K562 (cell line): ENCODE data around the gene CRIM1. TPM values are rescaled to one million over a fixed set of nuclear protein-coding genes. Genes with fewer than 3 reads are reported as not detected.

Experiments used
- ATAC-seq: fragments of 200-7000 bp; cut with Tn5 transposase; 3 replicates; pipeline ENCODE4 v1.9.1; 2020; ENCODE audit warnings: moderate library complexity
- BruUV-seq: library from RNA; stranded (reverse); fragments of 400-500 nt; replicated peaks from 2 replicates; lab custom pipeline; 2021; lab: Mats Ljungman, UMichigan
- CTCF ChIA-PET: fragments of 300-600 bp; formaldehyde crosslinking; extraction: SDS; loops from one replicate; lab custom pipeline; 2021; ENCODE audit warnings: low intra/inter-chr PET ratio; lab: Yijun Ruan, JAX
- POLR2A ChIA-PET: fragments of 300-600, 350-650 bp; sonication (Branson Sonifier 250); formaldehyde crosslinking; extraction: SDS; loops from one replicate; lab custom pipeline; 2021; ENCODE audit warnings: antibody characterized with exemption, inconsistent platforms; lab: Yijun Ruan, JAX
- DNase-seq, 4 experiments: peaks; one replicate each; pipeline versions ENCODE4 v3.0.0 to v3.0.0-alpha.2; 2011 to 2018; ENCODE audit warnings: low spot score in 3 of 4, mixed read lengths in 3 of 4; ENCODE audit errors: extremely low read depth in 1 of 4
- FAIRE-seq: peaks from 2 replicates; lab custom pipeline; 2011; peaks lifted over from hg19 to GRCh38; lab: Jason Lieb, UNC
- H2AFZ ChIP-seq: 2 replicates; pipeline ENCODE4 v1.6.0; 2011; ENCODE audit warnings: low read depth, low read length, control low read depth, inconsistent platforms
- H3K27ac ChIP-seq: fragments of 200-600 bp; 3 replicates; pipeline ENCODE4 v1.8.0; 2011; ENCODE audit warnings: low read depth, mild to moderate bottlenecking, control low read depth, inconsistent platforms, low read length, moderate library complexity, mixed read lengths; ENCODE audit errors: extremely low read depth
- H3K27me3 ChIP-seq, 2 experiments: fragments of 300-600 bp in 1 of 2; 2 replicates in 1 of 2; 3 replicates in 1 of 2; pipeline versions ENCODE4 v1.6.0 to v1.8.0; 2011; ENCODE audit warnings: inconsistent platforms in 2 of 2, low read length in 2 of 2, mild to moderate bottlenecking in 1 of 2, mixed read lengths in 1 of 2, moderate library complexity in 1 of 2; ENCODE audit not compliant: control insufficient read depth in 2 of 2, insufficient read depth in 2 of 2
- H3K36me3 ChIP-seq: fragments of 300-600 bp; 3 replicates; pipeline ENCODE4 v1.8.0; 2011; ENCODE audit warnings: mild to moderate bottlenecking, low read length, inconsistent platforms; ENCODE audit not compliant: control insufficient read depth, insufficient read depth
- H3K4me1 ChIP-seq, 2 experiments: fragments of 200-600 bp in 1 of 2; replicated peaks in 1 of 2; 2 replicates in 1 of 2; 3 replicates in 1 of 2; pipeline versions ENCODE4 v1.5.1 to v1.8.0; 2011; ENCODE audit warnings: inconsistent platforms in 2 of 2, low read length in 2 of 2, mild to moderate bottlenecking in 1 of 2, mixed read lengths in 1 of 2, moderate library complexity in 1 of 2; ENCODE audit not compliant: control insufficient read depth in 2 of 2, insufficient read depth in 2 of 2
- H3K4me2 ChIP-seq: 2 replicates; pipeline ENCODE4 v1.6.1; 2011; ENCODE audit warnings: low read length, control low read depth, inconsistent platforms, mixed read lengths; ENCODE audit not compliant: insufficient read depth
- H3K4me3 ChIP-seq: fragments of 200-600 bp; sonication (generic), shearing (Covaris generic); 2 replicates; pipeline ENCODE4 v1.5.1; 2016; ENCODE audit warnings: control low read depth, inconsistent platforms
- H3K79me2 ChIP-seq: fragments of 200-600 bp; 3 replicates; pipeline ENCODE4 v1.8.0; 2011; ENCODE audit warnings: low read length, inconsistent platforms; ENCODE audit not compliant: control insufficient read depth, insufficient read depth
- H3K9ac ChIP-seq, 2 experiments: 2 replicates each; pipeline versions ENCODE4 v1.6.0 to v1.6.1; 2011; ENCODE audit warnings: low read depth in 2 of 2, low read length in 2 of 2, control low read depth in 1 of 2, inconsistent platforms in 1 of 2, mild to moderate bottlenecking in 1 of 2, mixed read lengths in 1 of 2; ENCODE audit not compliant: insufficient read depth in 1 of 2
- H3K9me1 ChIP-seq: one replicate; pipeline ENCODE4 v1.6.0; 2011; ENCODE audit warnings: inconsistent platforms, mild to moderate bottlenecking, low read length, moderate library complexity; ENCODE audit not compliant: control insufficient read depth, insufficient read depth
- H3K9me3 ChIP-seq: replicated peaks from 2 replicates; pipeline ENCODE4 v1.5.1; 2011; ENCODE audit warnings: low read depth, low read length, inconsistent platforms; ENCODE audit not compliant: control insufficient read depth, insufficient read depth
- H4K20me1 ChIP-seq: replicated peaks from 2 replicates; pipeline ENCODE4 v1.6.1; 2011; ENCODE audit warnings: low read length, inconsistent platforms, mixed read lengths; ENCODE audit not compliant: control insufficient read depth, insufficient read depth
- BRCA1 ChIP-seq, 2 experiments: fragments of 450-650 bp in 1 of 2; sonication (generic) in 1 of 2; formaldehyde crosslinking in 1 of 2; IDR thresholded peaks; 2 replicates each; pipeline versions ENCODE4 v1.5.0 to v1.6.1; 2017 to 2020; ENCODE audit warnings: mild to moderate bottlenecking in 1 of 2, missing genetic modification reagents in 1 of 2
- FUS ChIP-seq: fragments of 200-400 bp; formaldehyde crosslinking; optimal IDR thresholded peaks from 2 replicates; pipeline ENCODE3; 2017; ENCODE audit warnings: low read depth, low read length
- KHSRP ChIP-seq: fragments of 450-650 bp; IDR thresholded peaks from 2 replicates; pipeline ENCODE4 v1.6.1; 2017
- POLR3G ChIP-seq: IDR thresholded peaks from 2 replicates; pipeline ENCODE4 v1.6.1; 2011; ENCODE audit not compliant: insufficient read length, insufficient replicate concordance; ENCODE audit errors: extremely low read depth
- PPARD ChIP-seq: fragments of 250-450 bp; sonication (Bioruptor Pico); IDR thresholded peaks from 2 replicates; pipeline ENCODE4 v1.8.0; 2022; ENCODE audit warnings: inconsistent platforms, mild to moderate bottlenecking, moderate library complexity
- SP1 ChIP-seq: sonication (generic); formaldehyde crosslinking; IDR thresholded peaks from 2 replicates; pipeline ENCODE4 v1.8.1; 2022; ENCODE audit warnings: mild to moderate bottlenecking, missing genetic modification reagents
- YY1 ChIP-seq, 3 experiments: IDR thresholded peaks; 2 replicates each; pipeline ENCODE4 v1.6.1; 2011; ENCODE audit warnings: low read length in 2 of 3, mild to moderate bottlenecking in 2 of 3, moderate library complexity in 2 of 3, borderline replicate concordance in 1 of 3, control low read depth in 1 of 3, low read depth in 1 of 3; ENCODE audit not compliant: insufficient read depth in 3 of 3, insufficient replicate concordance in 2 of 3, control insufficient read depth in 1 of 3, insufficient read length in 1 of 3; ENCODE audit errors: extremely low read depth in 1 of 3
- WGBS: fragments of 100-300 bp; shearing (Covaris generic); methylation state at CpG from one replicate; pipeline ENCODE4 v1.1.6; 2016; ENCODE audit warnings: low coverage, mixed read lengths; ENCODE audit not compliant: insufficient coverage; ENCODE audit errors: missing lambda C conversion rate; 5-methylcytosine and 5-hydroxymethylcytosine counted together
- in situ Hi-C: fragments of 300-500 bp; cut with MboI; formaldehyde crosslinking; loops from 4 replicates; pipeline ENCODE4 v1.15.0; 2018; ENCODE audit warnings: inconsistent platforms, mixed read lengths
- intact Hi-C: fragments of 100-400 bp; cut with micrococcal nuclease; formaldehyde crosslinking; loops from 2 replicates; pipeline ENCODE4 v1.14.2; 2022
- polyA plus RNA-seq, 8 experiments: library from polyadenylated mRNA; depleted of rRNA in 4 of 8; stranded (reverse) in 5 of 8; unstranded in 3 of 8; fragments of >200 nt; fragmentation: Nextera tagmentation in 2 of 8; fragmentation: Illumina TruSeq in 1 of 8; extraction: Ambion mirVana in 2 of 8; extraction: Trizol in 1 of 8; gene quantifications; 2 replicates each; pipeline versions ENCODE4 v1.2.1 to v1.2.3, GENCODE V29; 2011 to 2014; ENCODE audit warnings: inconsistent platforms in 1 of 8, missing spikeins in 1 of 8
- total RNA-seq, 7 experiments: library from RNA; depleted of rRNA in 6 of 7; stranded (reverse); fragments of >200 nt in 6 of 7; fragmentation: Illumina TruSeq in 2 of 7; extraction: Trizol in 2 of 7; gene quantifications; 2 replicates each; pipeline versions ENCODE4 v1.2.1 to v1.2.3, GENCODE V29; 2011 to 2021; ENCODE audit warnings: low replicate concordance in 1 of 7
- TF ChIP-seq, protein P1 (sequence below): fragments of 250-450 bp; sonication (Bioruptor Pico); IDR thresholded peaks from 2 replicates; pipeline ENCODE4 v1.9.0; 2021; ENCODE audit warnings: mild to moderate bottlenecking
- TF ChIP-seq, protein P2 (sequence below), 2 experiments: IDR thresholded peaks in 1 of 2; conservative IDR thresholded peaks in 1 of 2; 2 replicates each; pipeline ENCODE4 v1.6.1; 2016; ENCODE audit warnings: low read depth in 2 of 2, mild to moderate bottlenecking in 1 of 2, missing compliant biosample characterization in 1 of 2, missing genetic modification characterization in 1 of 2, moderate library complexity in 1 of 2
- TF ChIP-seq, protein P3 (sequence below): sonication (generic); formaldehyde crosslinking; IDR thresholded peaks from 2 replicates; pipeline ENCODE4 v1.8.0; 2023; ENCODE audit warnings: mild to moderate bottlenecking, missing genetic modification reagents

CRIM1 gene
- total and polyA plus RNA-seq, 9 of the 15 experiments (the other 6 are each of a cell fraction or from before 2014, with no cell fraction given), result 0.01 to 0.36 (median 0.06) TPM; not detected in 1

DNA sequence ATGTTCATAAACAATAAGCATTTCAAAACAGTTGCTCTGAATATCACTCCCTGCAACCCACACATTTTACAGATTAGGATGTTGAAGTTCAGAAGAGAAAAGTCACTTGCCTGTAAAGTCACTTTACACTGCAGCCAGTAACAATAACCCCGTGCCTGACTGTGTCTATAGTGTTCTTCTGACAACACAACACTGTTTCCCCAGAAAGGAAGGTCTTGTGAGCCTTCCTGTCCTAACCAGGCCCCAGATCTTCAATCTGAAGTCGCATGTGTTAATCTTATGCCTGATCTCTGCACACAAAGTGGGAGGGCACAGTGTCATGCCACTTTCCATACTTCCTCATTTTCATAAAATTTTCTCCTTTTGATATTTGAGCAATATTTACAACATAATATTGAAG, 122.2 kb downstream of the CRIM1 start:
- Histone ChIP-seq H3K27me3 (no peaks in the 10 kb centered on the region), H3K9me3 (peaks cover 3% of the 10 kb centered on the region; the same call in 1 of the 2 replicates), H3K79me2 (no peaks in the 10 kb centered on the region), H3K9ac (no peak overlapping the region), H3K9me1 (no peaks in the 10 kb centered on the region), H2AFZ (no peak overlapping the region), H3K4me2 (no peak overlapping the region), H3K4me1 (peaks cover 3 to 10% of the 10 kb centered on the region in 2 experiments; a peak in 3 of 5 replicates), H3K36me3 (no peaks in the 10 kb centered on the region), H3K27ac (no peak overlapping the region), H4K20me1 (no peaks in the 10 kb centered on the region), H3K4me3 (no peak overlapping the region)
- in situ Hi-C loops, result no loop called here
- POLR2A ChIA-PET, result no interaction called here
- FAIRE-seq, result no peak
- no peak for DNase-seq
- intact Hi-C loops, result no loop called here
- WGBS, result 0% methylated on average over 2 of the region's 2 CpGs
- BruUV-seq, result no TSS peak
- CTCF ChIA-PET, result no interaction called here
- ATAC-seq, result no peak
- TF ChIP-seq, protein P1, sequence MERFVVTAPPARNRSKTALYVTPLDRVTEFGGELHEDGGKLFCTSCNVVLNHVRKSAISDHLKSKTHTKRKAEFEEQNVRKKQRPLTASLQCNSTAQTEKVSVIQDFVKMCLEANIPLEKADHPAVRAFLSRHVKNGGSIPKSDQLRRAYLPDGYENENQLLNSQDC (CRISPR knock-in tag), result no peak
- TF ChIP-seq, protein P2, sequence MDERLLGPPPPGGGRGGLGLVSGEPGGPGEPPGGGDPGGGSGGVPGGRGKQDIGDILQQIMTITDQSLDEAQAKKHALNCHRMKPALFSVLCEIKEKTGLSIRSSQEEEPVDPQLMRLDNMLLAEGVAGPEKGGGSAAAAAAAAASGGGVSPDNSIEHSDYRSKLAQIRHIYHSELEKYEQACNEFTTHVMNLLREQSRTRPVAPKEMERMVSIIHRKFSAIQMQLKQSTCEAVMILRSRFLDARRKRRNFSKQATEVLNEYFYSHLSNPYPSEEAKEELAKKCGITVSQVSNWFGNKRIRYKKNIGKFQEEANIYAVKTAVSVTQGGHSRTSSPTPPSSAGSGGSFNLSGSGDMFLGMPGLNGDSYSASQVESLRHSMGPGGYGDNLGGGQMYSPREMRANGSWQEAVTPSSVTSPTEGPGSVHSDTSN (CRISPR knock-in tag; IDR thresholded peaks at IDR 0.05; ENCODE audit: low read depth), result no peak
- TF ChIP-seq, protein P2 (tag; conservative IDR thresholded peaks at IDR 0.05; ENCODE audit: low read depth), result no peak
- TF ChIP-seq KHSRP (no peak), SP1 (CRISPR knock-in tag) (no peak), FUS (no peak), PPARD (CRISPR knock-in tag) (no peak), BRCA1 (IDR thresholded peaks at IDR 0.05) (no peak), BRCA1 (CRISPR knock-in tag; IDR thresholded peaks at IDR 0.05) (no peak), POLR3G (no peak), YY1 (IDR thresholded peaks at IDR 0.05; ENCODE audit: borderline replicate concordance in 1 of 3, control insufficient read depth in 1 of 3, extremely low read depth in 1 of 3, insufficient read depth in 3 of 3, insufficient read length in 1 of 3, insufficient replicate concordance in 2 of 3, low read depth in 1 of 3, low read length in 2 of 3) (no peak)
- TF ChIP-seq, protein P3, sequence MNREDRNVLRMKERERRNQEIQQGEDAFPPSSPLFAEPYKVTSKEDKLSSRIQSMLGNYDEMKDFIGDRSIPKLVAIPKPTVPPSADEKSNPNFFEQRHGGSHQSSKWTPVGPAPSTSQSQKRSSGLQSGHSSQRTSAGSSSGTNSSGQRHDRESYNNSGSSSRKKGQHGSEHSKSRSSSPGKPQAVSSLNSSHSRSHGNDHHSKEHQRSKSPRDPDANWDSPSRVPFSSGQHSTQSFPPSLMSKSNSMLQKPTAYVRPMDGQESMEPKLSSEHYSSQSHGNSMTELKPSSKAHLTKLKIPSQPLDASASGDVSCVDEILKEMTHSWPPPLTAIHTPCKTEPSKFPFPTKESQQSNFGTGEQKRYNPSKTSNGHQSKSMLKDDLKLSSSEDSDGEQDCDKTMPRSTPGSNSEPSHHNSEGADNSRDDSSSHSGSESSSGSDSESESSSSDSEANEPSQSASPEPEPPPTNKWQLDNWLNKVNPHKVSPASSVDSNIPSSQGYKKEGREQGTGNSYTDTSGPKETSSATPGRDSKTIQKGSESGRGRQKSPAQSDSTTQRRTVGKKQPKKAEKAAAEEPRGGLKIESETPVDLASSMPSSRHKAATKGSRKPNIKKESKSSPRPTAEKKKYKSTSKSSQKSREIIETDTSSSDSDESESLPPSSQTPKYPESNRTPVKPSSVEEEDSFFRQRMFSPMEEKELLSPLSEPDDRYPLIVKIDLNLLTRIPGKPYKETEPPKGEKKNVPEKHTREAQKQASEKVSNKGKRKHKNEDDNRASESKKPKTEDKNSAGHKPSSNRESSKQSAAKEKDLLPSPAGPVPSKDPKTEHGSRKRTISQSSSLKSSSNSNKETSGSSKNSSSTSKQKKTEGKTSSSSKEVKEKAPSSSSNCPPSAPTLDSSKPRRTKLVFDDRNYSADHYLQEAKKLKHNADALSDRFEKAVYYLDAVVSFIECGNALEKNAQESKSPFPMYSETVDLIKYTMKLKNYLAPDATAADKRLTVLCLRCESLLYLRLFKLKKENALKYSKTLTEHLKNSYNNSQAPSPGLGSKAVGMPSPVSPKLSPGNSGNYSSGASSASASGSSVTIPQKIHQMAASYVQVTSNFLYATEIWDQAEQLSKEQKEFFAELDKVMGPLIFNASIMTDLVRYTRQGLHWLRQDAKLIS, result no peak
